GM21786 (cell line): Measurements from ENCODE around the gene SIRPB2.

ENCODE experiments used
- ATAC-seq: cut with Tn5 transposase; IDR thresholded peaks from one replicate; pipeline ENCODE4 v1.9.1; 2021; ENCODE audit not compliant: unreplicated experiment

The SIRPB2 gene

GRCh38 chr20:1443085-1443484, 48.1 kb downstream of the SIRPB2 start:
- ATAC-seq = no peak

GRCh38 chr20:1442304-1442703, 48.9 kb downstream of the SIRPB2 start:
- ATAC-seq = no peak

DNA sequence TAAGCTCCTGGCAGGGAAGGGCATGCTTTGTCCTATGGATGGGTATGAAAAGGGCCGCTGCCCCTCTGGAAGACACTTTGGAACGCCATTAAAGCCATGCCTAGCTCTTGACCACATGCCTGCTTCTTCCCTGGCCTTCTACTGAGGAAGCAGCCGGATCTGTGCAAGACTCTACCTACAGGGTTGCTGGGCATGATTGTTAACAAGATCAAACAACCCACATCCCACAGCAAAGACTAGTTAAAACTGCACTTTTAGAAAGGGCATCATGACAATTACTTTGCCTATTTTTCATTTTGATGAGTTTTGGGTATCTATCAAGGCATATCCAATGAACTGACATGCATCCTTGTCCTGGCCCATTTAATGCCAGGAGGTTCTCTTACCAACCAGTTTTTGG, 50.1 kb downstream of the SIRPB2 start:
- ATAC-seq = no peak

DNA sequence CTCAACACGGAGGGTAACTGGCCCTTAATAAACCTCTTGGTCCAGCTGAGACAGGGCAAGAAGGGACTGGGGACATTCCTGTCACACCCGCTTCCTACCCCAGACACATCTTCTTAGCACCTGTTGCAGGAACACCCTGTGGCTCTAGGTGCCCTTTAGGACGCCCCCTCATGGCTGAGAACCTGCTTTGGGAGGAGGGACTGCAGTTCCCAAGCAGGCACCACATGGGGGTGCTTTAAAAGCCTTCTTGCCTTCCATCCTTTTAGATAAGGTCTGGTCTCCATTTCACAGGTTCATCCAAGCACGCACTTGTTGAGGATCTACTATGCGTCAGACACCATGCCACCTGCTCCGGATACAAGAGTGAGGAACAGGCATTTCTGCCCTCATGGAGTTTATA, 51.2 kb downstream of the SIRPB2 start:
- no peak for ATAC-seq

DNA sequence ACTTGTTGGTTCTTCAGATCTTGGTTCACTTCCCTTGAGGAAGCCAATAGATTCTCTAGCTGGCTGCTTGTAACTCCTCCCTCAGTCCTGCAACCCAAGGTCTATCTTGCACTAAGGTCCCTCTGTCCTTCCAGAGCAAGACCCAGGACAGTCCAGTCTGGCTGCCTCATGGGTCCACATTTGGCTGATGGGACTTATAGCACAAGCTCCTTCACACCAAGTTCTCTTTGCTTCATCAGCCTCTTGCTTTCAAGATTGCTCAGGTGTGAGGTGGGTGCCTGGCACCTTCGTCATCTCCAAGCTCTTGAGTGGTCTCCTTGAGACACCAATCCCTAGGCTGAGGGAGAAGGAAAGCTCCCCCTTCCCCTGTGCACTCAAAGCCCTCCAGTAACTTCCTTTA, 52.9 kb downstream of the SIRPB2 start:
- no peak for ATAC-seq

DNA sequence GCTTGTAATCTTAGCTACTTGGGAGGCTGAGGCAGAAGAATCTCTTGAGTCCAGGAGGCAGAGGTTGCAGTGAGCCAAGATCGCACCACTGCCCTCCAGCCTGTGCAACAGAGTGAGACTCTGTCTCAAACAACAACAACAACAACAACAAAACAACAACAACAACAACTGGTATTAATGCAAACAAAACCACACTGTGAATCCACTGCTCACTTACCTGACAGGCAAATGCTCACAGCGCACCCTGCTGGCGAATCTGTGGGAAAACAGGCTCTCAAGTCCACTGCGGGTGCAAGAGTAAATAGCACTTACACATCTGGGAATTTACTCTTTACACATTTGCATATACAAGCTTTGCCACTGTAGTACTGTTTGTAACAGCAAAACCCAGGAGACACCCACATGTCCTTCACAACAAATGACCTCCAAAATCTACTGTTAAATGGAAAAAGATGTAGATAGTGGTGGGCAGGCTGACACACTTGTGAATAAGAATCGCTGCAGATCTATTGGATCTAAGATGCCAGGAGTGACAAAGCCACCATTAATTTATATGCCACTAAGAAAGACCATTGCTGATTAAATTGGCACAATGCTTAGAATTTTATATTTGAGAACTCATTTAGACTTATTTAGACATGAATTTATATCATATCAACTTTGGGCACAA, 53.9 kb downstream of the SIRPB2 start:
- ATAC-seq = peak; percentile 37

DNA sequence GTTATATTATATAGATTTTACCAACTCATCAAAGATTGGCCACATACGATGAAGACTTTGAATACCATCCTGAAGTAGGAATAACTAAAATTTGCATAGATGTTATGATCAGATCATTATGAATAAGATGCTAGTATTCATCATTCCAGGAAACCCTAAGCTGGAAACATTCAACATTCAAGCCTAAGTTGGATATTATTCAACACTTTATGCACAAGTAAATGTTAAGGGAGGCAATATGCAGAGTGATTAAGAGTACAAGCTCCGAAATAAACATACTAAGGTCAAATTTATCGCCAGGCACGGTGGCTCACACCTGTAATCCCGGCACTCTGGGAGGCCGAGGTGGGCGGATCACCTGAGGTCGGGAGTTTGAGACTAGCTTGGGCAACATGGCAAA, 55.0 kb downstream of the SIRPB2 start:
- ATAC-seq = no peak

DNA sequence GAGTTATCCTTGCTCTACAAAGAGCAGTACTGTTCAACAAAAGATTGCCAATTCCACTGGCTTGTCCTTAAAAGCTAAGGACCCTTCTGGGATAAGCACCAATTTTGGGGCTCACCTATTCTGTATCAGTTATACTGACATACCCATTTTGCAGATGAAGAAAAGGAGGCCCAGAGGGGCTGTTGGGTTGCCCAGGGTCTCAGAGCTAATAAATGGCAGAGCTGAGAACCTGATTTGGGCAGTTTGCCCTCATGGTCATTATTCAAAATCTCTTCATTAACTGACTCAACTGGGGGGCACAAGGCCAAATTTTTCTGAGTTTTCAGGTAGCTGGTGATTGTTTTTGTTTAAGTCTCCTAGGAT, 55.9 kb downstream of the SIRPB2 start:
- no peak for ATAC-seq

GRCh38 chr20:1434571-1435336, 56.5 kb downstream of the SIRPB2 start:
- peak; percentile 94 for ATAC-seq

DNA sequence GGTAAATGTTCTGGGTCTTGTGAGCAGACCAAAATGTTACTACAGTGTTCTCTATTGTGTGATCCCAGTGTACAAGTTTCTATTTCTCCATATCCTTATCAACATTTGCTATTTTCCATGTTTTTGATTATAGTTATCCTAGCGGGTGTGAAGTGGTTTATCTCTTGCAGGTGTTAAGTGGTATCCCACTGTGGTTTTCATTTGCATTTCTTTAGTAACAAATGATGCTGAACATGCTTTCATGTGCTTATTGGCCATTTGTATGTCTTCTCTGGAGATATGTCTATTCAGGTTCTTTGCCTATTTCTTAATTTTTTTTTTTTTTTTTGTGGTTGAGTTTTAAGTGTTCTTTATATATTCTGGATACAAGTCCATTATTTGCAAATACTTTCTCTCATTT, 60.1 kb downstream of the SIRPB2 start:
- ATAC-seq = no peak

- no peak for ATAC-seq
Measured at GRCh38 chr20:1430004-1430451, 61.2 kb downstream of the SIRPB2 start.

DNA sequence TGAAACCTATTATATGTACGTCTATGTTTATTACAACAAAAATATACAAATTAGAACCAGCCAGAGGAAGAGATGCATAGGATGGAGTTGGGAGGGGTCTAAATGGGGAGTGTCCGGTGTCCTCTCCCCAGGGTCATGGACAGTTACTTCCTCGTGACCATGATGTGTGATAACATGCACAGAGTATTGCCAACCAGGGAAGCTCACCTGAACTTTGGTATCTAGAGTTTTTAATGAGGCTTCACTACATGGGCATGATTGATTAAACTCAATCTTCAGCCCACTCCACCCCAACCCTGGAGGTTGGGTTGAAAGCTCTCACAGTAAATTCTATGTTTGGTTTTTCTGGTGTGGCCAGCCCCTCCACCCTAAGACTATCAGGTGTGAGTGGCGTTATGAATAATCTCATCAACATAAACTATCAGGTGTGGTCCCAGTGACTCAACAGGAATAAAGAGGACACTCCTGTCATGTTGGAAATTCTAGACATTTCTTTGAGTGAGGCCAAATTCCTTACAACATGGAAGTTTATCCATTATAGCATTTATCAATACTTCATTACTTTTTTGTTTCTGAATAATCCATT, 62.0 kb downstream of the SIRPB2 start:
- ATAC-seq = no peak

- ATAC-seq = no peak
Measured at GRCh38 chr20:1427457-1428054, 63.7 kb downstream of the SIRPB2 start.

GRCh38 chr20:1426231-1426849, 64.9 kb downstream of the SIRPB2 start:
- ATAC-seq = no peak
